CD4-positive, CD25-positive, alpha-beta regulatory T cell (primary cell): ENCODE measurements around the gene PIGX. TPM values are rescaled to one million over a fixed set of nuclear protein-coding genes. Genes with fewer than 3 reads are reported as not detected.

Experiments
- ATAC-seq, 2 donors: fragments of 150-1000 bp; cut with Tn5 transposase; one replicate each; pipeline ENCODE4 v1.10.0; 2021; ENCODE audit warnings: low read depth in 2 of 2, moderate number of reproducible peaks in 2 of 2, moderate library complexity in 1 of 2
- DNase-seq, 3 donors: peaks; one replicate each; pipeline versions ENCODE4 v3.0.0 to v3.0.0-alpha.2; 2012 to 2022; ENCODE audit warnings: mixed read lengths in 1 of 3
- H3K27ac ChIP-seq: one replicate; pipeline ENCODE4 v1.7.0; 2013; ENCODE audit warnings: mild to moderate bottlenecking, low read length; ENCODE audit not compliant: insufficient read depth, poor library complexity, severe bottlenecking
- H3K27me3 ChIP-seq: one replicate; pipeline ENCODE4 v1.7.0; 2013; ENCODE audit warnings: low read length; ENCODE audit not compliant: control insufficient read depth, insufficient read depth
- H3K36me3 ChIP-seq: one replicate; pipeline ENCODE4 v1.7.0; 2013; ENCODE audit warnings: mild to moderate bottlenecking, low read length, moderate library complexity; ENCODE audit not compliant: control insufficient read depth, insufficient read depth
- H3K4me1 ChIP-seq: 2 replicates; pipeline ENCODE4 v1.7.0; 2013; ENCODE audit warnings: mild to moderate bottlenecking, low read length; ENCODE audit not compliant: insufficient read depth, control insufficient read depth, poor library complexity, severe bottlenecking
- H3K4me3 ChIP-seq: one replicate; pipeline ENCODE4 v1.7.0; 2013; ENCODE audit warnings: low read depth, mild to moderate bottlenecking, low read length, moderate library complexity
- H3K9me3 ChIP-seq, 2 experiments: 1 replicate in 1 of 2; 2 replicates in 1 of 2; pipeline ENCODE4 v1.7.0; 2013; ENCODE audit warnings: low read length in 2 of 2, mild to moderate bottlenecking in 1 of 2, moderate library complexity in 1 of 2; ENCODE audit not compliant: control insufficient read depth in 2 of 2
- H3K27ac Mint-ChIP-seq, 3 donors: one replicate each; pipeline ENCODE4 v1.8.0; 2020 to 2022; ENCODE audit warnings: mild to moderate bottlenecking in 3 of 3, mixed read lengths in 3 of 3, moderate library complexity in 2 of 3
- H3K27me3 Mint-ChIP-seq: one replicate; pipeline ENCODE4 v1.8.0; 2022; ENCODE audit warnings: mild to moderate bottlenecking, mixed read lengths
- H3K36me3 Mint-ChIP-seq: one replicate; pipeline ENCODE4 v1.8.0; 2020; ENCODE audit warnings: mixed read lengths
- H3K4me1 Mint-ChIP-seq, 4 donors: one replicate each; pipeline ENCODE4 v1.8.0; 2020 to 2022; ENCODE audit warnings: mixed read lengths in 4 of 4, mild to moderate bottlenecking in 1 of 4
- H3K4me3 Mint-ChIP-seq, 4 donors: one replicate each; pipeline ENCODE4 v1.8.0; 2020 to 2022; ENCODE audit warnings: mild to moderate bottlenecking in 4 of 4, mixed read lengths in 4 of 4, moderate library complexity in 3 of 4
- H3K9me3 Mint-ChIP-seq, 7 donors: one replicate each; pipeline ENCODE4 v1.8.0; 2020 to 2022; ENCODE audit warnings: mixed read lengths in 7 of 7, mild to moderate bottlenecking in 3 of 7, moderate library complexity in 2 of 7
- polyA plus RNA-seq, 4 donors: library from polyadenylated mRNA; unstranded; fragments of 300-500 nt; fragmentation: Illumina TruSeq; gene quantifications; one replicate each; pipeline ENCODE4 v1.2.3, GENCODE V29; 2021
- total RNA-seq: library from RNA; stranded (reverse); gene quantifications from one replicate; pipeline ENCODE4 v1.2.3, GENCODE V29; 2022

Gene PIGX
- total and polyA plus RNA-seq, 5 donors from 2014 or later: 17.2 to 40.4 (median 24.6) TPM

DNA sequence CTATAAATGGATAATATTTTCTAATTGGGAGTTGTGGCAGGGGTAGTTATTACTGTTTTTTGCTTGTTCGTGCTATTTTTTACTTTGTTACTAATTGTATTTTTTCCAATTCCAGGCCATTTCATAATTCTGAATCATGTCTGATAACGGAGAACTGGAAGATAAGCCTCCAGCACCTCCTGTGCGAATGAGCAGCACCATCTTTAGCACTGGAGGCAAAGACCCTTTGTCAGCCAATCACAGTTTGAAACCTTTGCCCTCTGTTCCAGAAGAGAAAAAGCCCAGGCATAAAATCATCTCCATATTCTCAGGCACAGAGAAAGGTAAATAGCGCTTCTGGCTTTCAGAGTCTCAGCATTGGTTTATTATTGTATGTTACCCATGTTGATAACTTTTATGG, 70.3 kb downstream of the PIGX start:
- Histone ChIP-seq H3K9me3 (no peaks in the 10 kb centered on the region), H3K27me3 (no peaks in the 10 kb centered on the region), H3K36me3 (peaks cover 60% of the 10 kb centered on the region), H3K4me3 (no peak overlapping the region), H3K27ac (no peak overlapping the region), H3K4me1 (peaks cover 4% of the 10 kb centered on the region)
- ATAC-seq: no peak
- Mint-ChIP-seq H3K27me3 (no peaks in the 10 kb centered on the region), H3K9me3 (peaks cover 0 to 2% (median 0%) of the 10 kb centered on the region in 7 donors), H3K36me3 (peaks cover 58% of the 10 kb centered on the region), H3K4me3 (no peak overlapping the region), H3K27ac (peak overlapping the region in 2 of 3 donors; percentile 11 to 21), H3K4me1 (peaks cover 25 to 67% (median 37%) of the 10 kb centered on the region in 4 donors)
- no peak for DNase-seq

Other genes with a start within 250 kb of the PIGX start
- gene RNF168, start 208.6 kb upstream of the PIGX start, total RNA-seq: 29.5 TPM
- 10 to 100 TPM in 1 of 4 donors, 1 to 10 TPM in 3; 8.3 to 10.5 (median 8.6) TPM for gene RNF168, start 208.6 kb upstream of the PIGX start, polyA plus RNA-seq
- not detected for gene SMCO1, start 197.0 kb upstream of the PIGX start, total RNA-seq
- gene SMCO1, start 197.0 kb upstream of the PIGX start, polyA plus RNA-seq: not detected
- gene WDR53, start 143.8 kb upstream of the PIGX start, total RNA-seq: 32.3 TPM
- 10 to 100 TPM; 34.0 to 46.0 (median 36.4) TPM for gene WDR53, start 143.8 kb upstream of the PIGX start, polyA plus RNA-seq
- 9.1 TPM for gene FBXO45, start 143.7 kb upstream of the PIGX start, total RNA-seq
- gene FBXO45, start 143.7 kb upstream of the PIGX start, polyA plus RNA-seq: 1 to 10 TPM; 3.2 to 8.2 (median 4.6) TPM
- 18.3 TPM for gene NRROS, start 72.7 kb upstream of the PIGX start, total RNA-seq
- gene NRROS, start 72.7 kb upstream of the PIGX start, polyA plus RNA-seq: 1 to 10 TPM; 2.5 to 7.1 (median 4.0) TPM
- 1.9 TPM for gene CEP19, start 127 bp upstream of the PIGX start, total RNA-seq
- 1 to 10 TPM; 4.7 to 6.2 (median 5.6) TPM for gene CEP19, start 127 bp upstream of the PIGX start, polyA plus RNA-seq
- 83.7 TPM for gene PAK2, start 27.5 kb downstream of the PIGX start, total RNA-seq
- gene PAK2, start 27.5 kb downstream of the PIGX start, polyA plus RNA-seq: 10 to 100 TPM; 37.5 to 46.4 (median 41.7) TPM
- gene SENP5, start 155.5 kb downstream of the PIGX start, total RNA-seq: 67.5 TPM
- gene SENP5, start 155.5 kb downstream of the PIGX start, polyA plus RNA-seq: 1 to 10 TPM; 6.2 to 9.8 (median 6.8) TPM
- gene NCBP2, start 230.2 kb downstream of the PIGX start, total RNA-seq: 46.0 TPM
- 10 to 100 TPM; 56.7 to 78.0 (median 69.6) TPM for gene NCBP2, start 230.2 kb downstream of the PIGX start, polyA plus RNA-seq